H9 (cell line): ENCODE data around the gene NEMP1. TPM values are rescaled to one million over a fixed set of nuclear protein-coding genes. Genes with fewer than 3 reads are reported as not detected.

Source experiments
- DNase-seq: peaks from one replicate; pipeline ENCODE4 v3.0.0-alpha.2; 2017
- H2AFZ ChIP-seq: one replicate; pipeline ENCODE4 v1.6.1; 2013; ENCODE audit warnings: mild to moderate bottlenecking, low read length, control low read depth, moderate library complexity
- H2AK5ac ChIP-seq: 2 replicates; pipeline ENCODE4 v1.6.1; 2013; ENCODE audit warnings: low read length, control low read depth, mixed read lengths; ENCODE audit not compliant: insufficient read length
- H2BK120ac ChIP-seq: one replicate; pipeline ENCODE4 v1.6.1; 2013; ENCODE audit warnings: low read depth, mild to moderate bottlenecking, low read length, control low read depth, inconsistent platforms; ENCODE audit not compliant: poor library complexity, severe bottlenecking
- H2BK12ac ChIP-seq: 2 replicates; pipeline ENCODE4 v1.6.1; 2013; ENCODE audit warnings: low read length, control low read depth, mixed read lengths, low read depth; ENCODE audit not compliant: insufficient read length
- H2BK15ac ChIP-seq: 2 replicates; pipeline ENCODE4 v1.6.1; 2013; ENCODE audit warnings: low read depth, low read length, control low read depth
- H2BK20ac ChIP-seq: one replicate; pipeline ENCODE4 v1.6.1; 2013; ENCODE audit warnings: low read depth, mild to moderate bottlenecking, low read length, control low read depth, inconsistent platforms; ENCODE audit not compliant: poor library complexity, severe bottlenecking
- H2BK5ac ChIP-seq: 2 replicates; pipeline ENCODE4 v1.6.1; 2013; ENCODE audit warnings: low read length, control low read depth, mixed read lengths; ENCODE audit not compliant: insufficient read length
- H3K14ac ChIP-seq: 2 replicates; pipeline ENCODE4 v1.6.1; 2013; ENCODE audit warnings: low read length, control low read depth; ENCODE audit not compliant: insufficient read depth
- H3K18ac ChIP-seq: 2 replicates; pipeline ENCODE4 v1.6.1; 2013; ENCODE audit warnings: low read depth, mild to moderate bottlenecking, mixed read lengths, low read length, control low read depth; ENCODE audit not compliant: insufficient read length
- H3K23ac ChIP-seq: 2 replicates; pipeline ENCODE4 v1.6.1; 2013; ENCODE audit warnings: low read length, control low read depth, mixed read lengths, low read depth; ENCODE audit not compliant: insufficient read length
- H3K23me2 ChIP-seq: 2 replicates; pipeline ENCODE4 v1.6.1; 2013; ENCODE audit warnings: low read depth, mild to moderate bottlenecking, mixed read lengths, low read length, control low read depth; ENCODE audit not compliant: insufficient read length, poor library complexity, severe bottlenecking
- H3K27ac ChIP-seq: 2 replicates; pipeline ENCODE4 v1.5.1; 2013; ENCODE audit warnings: low read length, control low read depth, mixed read lengths, low read depth; ENCODE audit not compliant: insufficient read length
- H3K27me3 ChIP-seq: 2 replicates; pipeline ENCODE4 v1.6.1; 2013; ENCODE audit warnings: low read length, control low read depth, inconsistent platforms; ENCODE audit not compliant: insufficient read depth
- H3K4ac ChIP-seq: 2 replicates; pipeline ENCODE4 v1.6.1; 2013; ENCODE audit warnings: low read depth, mild to moderate bottlenecking, control low read depth, inconsistent platforms, low read length, moderate library complexity
- H3K4me1 ChIP-seq: 2 replicates; pipeline ENCODE4 v1.6.1; 2013; ENCODE audit warnings: low read length, control low read depth, inconsistent platforms; ENCODE audit not compliant: insufficient read depth
- H3K4me2 ChIP-seq: 2 replicates; pipeline ENCODE4 v1.6.1; 2013; ENCODE audit warnings: low read length, control low read depth, mixed read lengths; ENCODE audit not compliant: insufficient read length, insufficient read depth
- H3K56ac ChIP-seq: 2 replicates; pipeline ENCODE4 v1.6.1; 2013; ENCODE audit warnings: low read depth, mild to moderate bottlenecking, mixed read lengths, low read length, control low read depth; ENCODE audit not compliant: insufficient read length
- H3K79me1 ChIP-seq: 2 replicates; pipeline ENCODE4 v1.6.1; 2013; ENCODE audit warnings: low read depth, mild to moderate bottlenecking, moderate library complexity, low read length, control low read depth, inconsistent platforms; ENCODE audit not compliant: insufficient read depth, poor library complexity, severe bottlenecking
- H3K79me2 ChIP-seq: 2 replicates; pipeline ENCODE4 v1.6.1; 2013; ENCODE audit warnings: low read length, control low read depth, inconsistent platforms; ENCODE audit not compliant: insufficient read depth
- H3K9ac ChIP-seq: 2 replicates; pipeline ENCODE4 v1.6.1; 2013; ENCODE audit warnings: low read length, control low read depth, mixed read lengths; ENCODE audit not compliant: insufficient read length; ENCODE audit errors: extremely low read depth
- H3K9me3 ChIP-seq: one replicate; pipeline ENCODE4 v1.6.1; 2013; ENCODE audit warnings: low read depth, low read length, inconsistent platforms; ENCODE audit not compliant: control insufficient read depth
- H3T11ph ChIP-seq: one replicate; pipeline ENCODE4 v1.6.1; 2013; ENCODE audit warnings: mild to moderate bottlenecking, low read length, control low read depth, inconsistent platforms
- H4K20me1 ChIP-seq: one replicate; pipeline ENCODE4 v1.6.1; 2013; ENCODE audit not compliant: control insufficient read depth, insufficient read length, insufficient read depth
- H4K5ac ChIP-seq: 2 replicates; pipeline ENCODE4 v1.6.1; 2013; ENCODE audit warnings: low read depth, mild to moderate bottlenecking, mixed read lengths, low read length, control low read depth; ENCODE audit not compliant: insufficient read length
- H4K8ac ChIP-seq: replicated peaks from 2 replicates; pipeline ENCODE4 v1.6.1; 2013; ENCODE audit warnings: low read length, control low read depth, mixed read lengths, low read depth; ENCODE audit not compliant: insufficient read length
- H4K91ac ChIP-seq: 2 replicates; pipeline ENCODE4 v1.6.1; 2013; ENCODE audit warnings: low read depth, mild to moderate bottlenecking, moderate library complexity, mixed read lengths, low read length, control low read depth; ENCODE audit not compliant: insufficient read length
- H3K27ac Mint-ChIP-seq, 3 experiments: 2 replicates in 2 of 3; 3 replicates in 1 of 3; pipeline ENCODE4 v1.8.0; 2020 to 2021; ENCODE audit warnings: mixed read lengths in 3 of 3, mild to moderate bottlenecking in 1 of 3, moderate library complexity in 1 of 3
- H3K27me3 Mint-ChIP-seq: 2 replicates; pipeline ENCODE4 v1.8.0; 2021; ENCODE audit warnings: low read depth, mild to moderate bottlenecking, moderate library complexity, mixed read lengths
- H3K36me3 Mint-ChIP-seq, 3 experiments: 2 replicates in 2 of 3; 3 replicates in 1 of 3; pipeline ENCODE4 v1.8.0; 2020 to 2021; ENCODE audit warnings: low read depth in 3 of 3, mixed read lengths in 3 of 3; ENCODE audit not compliant: insufficient read depth in 1 of 3
- H3K4me1 Mint-ChIP-seq, 2 experiments: 2 replicates each; pipeline ENCODE4 v1.8.0; 2020; ENCODE audit warnings: mixed read lengths in 2 of 2
- H3K4me3 Mint-ChIP-seq, 2 experiments: 2 replicates in 1 of 2; 3 replicates in 1 of 2; pipeline ENCODE4 v1.8.0; 2020 to 2021; ENCODE audit warnings: mild to moderate bottlenecking in 2 of 2, mixed read lengths in 2 of 2, moderate library complexity in 1 of 2
- H3K9me3 Mint-ChIP-seq, 2 experiments: 2 replicates in 1 of 2; 3 replicates in 1 of 2; pipeline ENCODE4 v1.8.0; 2020; ENCODE audit warnings: mild to moderate bottlenecking in 2 of 2, mixed read lengths in 2 of 2, moderate library complexity in 1 of 2
- WGBS: extraction: QIAGEN DNeasy Blood & Tissue Kit; methylation state at CpG from one replicate; pipeline ENCODE4 v1.1.7; 2013; ENCODE audit warnings: missing lambda C conversion rate, low lambda C conversion rate, mixed read lengths; ENCODE audit not compliant: insufficient read length; ENCODE audit errors: extremely low coverage; 5-methylcytosine and 5-hydroxymethylcytosine counted together
- total RNA-seq: library from RNA; stranded (reverse); gene quantifications from 2 replicates; pipeline ENCODE4 v1.2.1, GENCODE V29; 2021
- TF ChIP-seq, protein P1 (sequence below): fragments of 200-600 bp; sonication (generic); conservative IDR thresholded peaks from 3 replicates; pipeline ENCODE4 v1.8.0; 2021; ENCODE audit warnings: antibody characterized with exemption, mild to moderate bottlenecking

Gene NEMP1
- total RNA-seq, 1 experiment from 2014 or later: 50.1 TPM

DNA sequence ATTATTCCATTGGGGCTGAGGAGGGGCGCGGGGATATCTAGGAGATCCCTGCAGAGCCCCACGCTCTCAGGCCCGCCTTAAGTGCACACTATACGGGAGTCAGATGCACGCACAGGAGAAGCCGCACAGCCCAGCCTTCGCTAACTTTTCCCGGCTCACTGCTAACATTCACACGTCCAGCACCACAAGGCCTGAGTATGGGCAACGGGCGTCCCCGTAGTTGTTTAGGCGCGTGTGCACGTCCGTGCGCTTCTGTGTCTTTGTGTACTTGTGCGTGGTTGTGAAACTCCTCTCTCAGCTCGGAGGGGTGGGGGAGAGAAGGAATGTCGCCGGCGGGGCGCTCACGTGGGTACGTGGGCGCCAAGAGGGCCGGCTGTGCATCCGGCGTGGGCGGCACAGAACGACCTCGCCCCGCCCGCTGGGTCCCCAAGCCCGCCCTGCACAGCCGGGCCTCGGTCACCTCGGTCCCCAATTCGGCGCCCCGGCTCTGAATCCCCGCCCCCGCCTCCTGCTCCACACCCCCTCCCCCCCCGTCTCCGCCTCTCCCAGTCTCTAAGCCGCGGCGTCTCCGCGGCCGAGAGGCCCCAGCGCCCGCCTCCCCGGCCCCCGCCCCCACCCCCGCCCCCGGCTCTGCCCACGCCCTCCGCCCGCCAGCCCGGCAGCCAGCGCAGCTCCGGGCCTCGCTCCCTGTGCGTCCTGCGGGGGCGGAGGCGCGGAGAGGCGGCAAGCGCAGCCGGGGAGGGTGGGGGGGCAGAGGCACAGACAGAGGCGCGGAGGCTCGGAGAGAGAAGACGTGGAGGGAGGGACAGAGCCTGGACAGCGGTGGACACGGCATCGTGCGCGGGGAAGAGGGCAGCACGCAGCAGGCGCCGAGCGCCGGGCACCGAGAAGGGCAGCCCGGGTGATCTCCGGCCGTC is 10.0 kb upstream of the NEMP1 start, which contains the start of gene NAB2:
Gene NAB2 (plus strand): TSS at position 761 of the 917 bp plus-strand sequence. CDS start 158 bp downstream, outside the sequence.
- Histone ChIP-seq H2BK12ac (no peak within 1 kb of the TSS), H3K9me3 (no peaks in the 10 kb centered on the region), H4K5ac (no peak within 1 kb of the TSS), H2AK5ac (no peak within 1 kb of the TSS), H2BK120ac (no peak within 1 kb of the TSS), H3K79me2 (no peaks in the 10 kb centered on the region; the same call in 1 of the 2 replicates), H2AFZ (no peak within 1 kb of the TSS), H3K56ac (no peak within 1 kb of the TSS), H3K4me2 (peak within 1 kb of the TSS; percentile 63), H3K4me1 (no peaks in the 10 kb centered on the region; the same call in 1 of the 2 replicates), H2BK15ac (no peak within 1 kb of the TSS), H3K4ac (no peak within 1 kb of the TSS), H3T11ph (no peak within 1 kb of the TSS), H4K20me1 (no peaks in the 10 kb centered on the region), H2BK5ac (no peak within 1 kb of the TSS), H3K18ac (peak within 1 kb of the TSS; percentile 8), H3K23me2 (peaks cover 9% of the 10 kb centered on the region), H2BK20ac (no peak within 1 kb of the TSS), H4K91ac (no peak within 1 kb of the TSS), H3K23ac (no peak within 1 kb of the TSS), H3K14ac (peak within 1 kb of the TSS; percentile 7; the same call in 1 of the 2 replicates), H4K8ac (no peak within 1 kb of the TSS), H3K9ac (peak within 1 kb of the TSS; percentile 42), H3K27ac (peak within 1 kb of the TSS; percentile 27), H3K79me1 (no peaks in the 10 kb centered on the region), H3K27me3 (no peaks in the 10 kb centered on the region)
- Mint-ChIP-seq H3K4me3 (peak within 1 kb of the TSS; percentile 89 to 93), H3K27me3 (no peaks in the 10 kb centered on the region), H3K36me3 (peaks cover 11 to 37% (median 30%) of the 10 kb centered on the region in 3 experiments), H3K27ac (peak within 1 kb of the TSS; percentile 97 to 100 (median 98)), H3K9me3 (no peaks in the 10 kb centered on the region; a peak in 1 of 5 replicates), H3K4me1 (peaks cover 46 to 53% of the 10 kb centered on the region in 2 experiments)
- DNase-seq: peak; percentile 97
- no CpG with 5 or more reads among the region's 91 CpGs for WGBS
- TF ChIP-seq, protein P1, sequence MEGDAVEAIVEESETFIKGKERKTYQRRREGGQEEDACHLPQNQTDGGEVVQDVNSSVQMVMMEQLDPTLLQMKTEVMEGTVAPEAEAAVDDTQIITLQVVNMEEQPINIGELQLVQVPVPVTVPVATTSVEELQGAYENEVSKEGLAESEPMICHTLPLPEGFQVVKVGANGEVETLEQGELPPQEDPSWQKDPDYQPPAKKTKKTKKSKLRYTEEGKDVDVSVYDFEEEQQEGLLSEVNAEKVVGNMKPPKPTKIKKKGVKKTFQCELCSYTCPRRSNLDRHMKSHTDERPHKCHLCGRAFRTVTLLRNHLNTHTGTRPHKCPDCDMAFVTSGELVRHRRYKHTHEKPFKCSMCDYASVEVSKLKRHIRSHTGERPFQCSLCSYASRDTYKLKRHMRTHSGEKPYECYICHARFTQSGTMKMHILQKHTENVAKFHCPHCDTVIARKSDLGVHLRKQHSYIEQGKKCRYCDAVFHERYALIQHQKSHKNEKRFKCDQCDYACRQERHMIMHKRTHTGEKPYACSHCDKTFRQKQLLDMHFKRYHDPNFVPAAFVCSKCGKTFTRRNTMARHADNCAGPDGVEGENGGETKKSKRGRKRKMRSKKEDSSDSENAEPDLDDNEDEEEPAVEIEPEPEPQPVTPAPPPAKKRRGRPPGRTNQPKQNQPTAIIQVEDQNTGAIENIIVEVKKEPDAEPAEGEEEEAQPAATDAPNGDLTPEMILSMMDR: no peak
